Measurements from ENCODE around the gene TIPRL.
"Not testable (repeated sequence)": the region's sequence is repeated elsewhere in the genome, so short reads cannot be mapped to it uniquely, and the experiment has no call there.

TIPRL gene

DNA sequence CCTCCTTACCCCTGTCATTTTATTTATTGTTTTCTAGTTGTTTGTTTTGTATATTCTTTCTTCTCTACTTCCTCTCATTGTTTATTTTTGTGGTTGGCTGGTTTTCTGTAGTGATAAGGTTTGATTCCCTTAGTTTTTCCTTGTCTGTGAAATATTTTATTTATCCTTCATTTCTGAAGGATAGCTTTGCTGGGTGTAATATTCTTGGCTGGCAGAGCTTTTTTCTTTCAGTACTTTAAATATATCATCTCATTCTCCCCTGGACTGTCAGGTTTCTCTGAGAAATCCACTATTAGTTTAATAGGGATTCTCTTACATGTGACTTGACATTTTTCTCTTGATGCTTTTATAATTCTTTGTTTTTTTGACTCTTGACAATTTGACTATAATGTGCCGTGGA, 18.8 kb upstream of the TIPRL start:
- DNase-seq: no peak

DNA sequence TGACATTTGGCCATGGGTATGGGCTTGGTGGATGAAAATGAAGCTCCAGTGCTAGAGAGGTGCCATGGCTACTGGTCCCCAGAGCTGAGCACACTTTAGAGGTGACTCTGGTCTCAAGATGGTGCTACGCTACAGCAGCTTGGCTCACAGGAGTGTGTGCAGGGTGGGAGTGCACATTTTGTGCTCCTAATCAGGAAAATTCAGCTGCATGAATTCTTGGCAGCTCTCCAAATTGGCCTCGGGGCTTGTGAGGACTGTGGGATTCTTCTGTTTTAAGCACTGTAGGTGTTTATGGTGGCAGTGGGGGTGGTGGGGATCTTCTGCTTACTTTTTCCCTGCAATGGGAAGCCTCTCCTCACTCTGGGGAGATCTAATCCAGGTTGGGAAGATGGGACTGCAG, 17.3 kb upstream of the TIPRL start:
- DNase-seq: no peak

DNA sequence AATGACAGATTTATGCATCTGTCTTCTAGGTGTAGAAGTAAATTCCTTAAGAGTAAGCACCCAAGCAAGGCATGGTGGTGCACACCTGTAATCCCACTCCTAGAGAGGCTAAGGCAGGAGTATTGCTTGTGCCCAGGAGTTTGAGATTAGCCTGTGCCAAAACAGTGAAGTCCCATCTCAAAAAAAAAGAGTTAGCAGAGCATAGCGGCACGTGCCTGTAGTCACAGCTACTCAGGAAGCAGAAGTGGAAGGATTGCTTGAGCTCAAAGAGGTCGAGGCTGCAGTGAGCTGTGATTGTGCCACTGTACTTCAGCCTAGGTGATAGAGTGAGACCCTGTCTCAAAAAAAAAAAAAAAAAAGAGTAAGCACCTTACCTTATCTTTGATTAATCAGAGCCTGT, 15.1 kb upstream of the TIPRL start:
- DNase-seq: no peak

DNA sequence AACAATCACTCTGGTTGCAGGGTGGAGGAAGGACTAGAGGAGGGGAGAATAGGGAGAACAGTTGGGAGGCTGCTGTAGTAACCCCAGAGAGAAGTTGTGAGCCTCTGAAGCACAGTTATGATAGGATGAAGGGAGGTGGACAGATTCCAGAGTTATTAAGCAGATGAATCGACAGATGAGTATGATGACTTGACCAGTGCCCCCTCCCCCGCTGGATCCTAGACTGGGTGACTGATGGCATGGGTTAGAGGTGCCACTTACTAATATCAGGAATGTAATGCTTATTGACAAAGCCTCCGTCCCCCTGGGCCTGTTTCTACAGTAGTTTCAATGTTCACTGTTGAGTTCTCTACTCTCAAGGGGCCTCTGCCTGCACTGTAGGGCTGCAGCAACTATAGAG, 14.0 kb upstream of the TIPRL start:
- no peak for DNase-seq

DNA sequence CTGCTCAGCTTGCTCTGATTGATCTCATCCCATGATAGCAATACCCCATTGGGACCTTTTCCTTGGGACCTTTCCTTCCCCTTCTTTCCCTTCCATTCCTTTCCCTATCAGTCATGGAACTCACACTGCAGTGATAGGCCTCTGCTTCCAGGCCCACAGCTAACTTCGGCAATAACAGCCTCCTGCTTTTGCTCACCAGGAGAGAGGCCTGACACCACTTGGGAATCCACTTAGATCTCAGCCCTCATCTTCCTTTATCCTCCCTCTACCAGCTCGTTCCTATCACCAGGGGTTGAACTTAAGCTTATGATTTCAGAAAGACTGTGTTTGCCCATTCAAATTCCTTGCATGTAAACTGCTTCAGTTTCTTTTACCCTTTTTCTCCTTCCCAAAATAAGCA, 11.0 kb upstream of the TIPRL start:
- DNase-seq: no peak

DNA sequence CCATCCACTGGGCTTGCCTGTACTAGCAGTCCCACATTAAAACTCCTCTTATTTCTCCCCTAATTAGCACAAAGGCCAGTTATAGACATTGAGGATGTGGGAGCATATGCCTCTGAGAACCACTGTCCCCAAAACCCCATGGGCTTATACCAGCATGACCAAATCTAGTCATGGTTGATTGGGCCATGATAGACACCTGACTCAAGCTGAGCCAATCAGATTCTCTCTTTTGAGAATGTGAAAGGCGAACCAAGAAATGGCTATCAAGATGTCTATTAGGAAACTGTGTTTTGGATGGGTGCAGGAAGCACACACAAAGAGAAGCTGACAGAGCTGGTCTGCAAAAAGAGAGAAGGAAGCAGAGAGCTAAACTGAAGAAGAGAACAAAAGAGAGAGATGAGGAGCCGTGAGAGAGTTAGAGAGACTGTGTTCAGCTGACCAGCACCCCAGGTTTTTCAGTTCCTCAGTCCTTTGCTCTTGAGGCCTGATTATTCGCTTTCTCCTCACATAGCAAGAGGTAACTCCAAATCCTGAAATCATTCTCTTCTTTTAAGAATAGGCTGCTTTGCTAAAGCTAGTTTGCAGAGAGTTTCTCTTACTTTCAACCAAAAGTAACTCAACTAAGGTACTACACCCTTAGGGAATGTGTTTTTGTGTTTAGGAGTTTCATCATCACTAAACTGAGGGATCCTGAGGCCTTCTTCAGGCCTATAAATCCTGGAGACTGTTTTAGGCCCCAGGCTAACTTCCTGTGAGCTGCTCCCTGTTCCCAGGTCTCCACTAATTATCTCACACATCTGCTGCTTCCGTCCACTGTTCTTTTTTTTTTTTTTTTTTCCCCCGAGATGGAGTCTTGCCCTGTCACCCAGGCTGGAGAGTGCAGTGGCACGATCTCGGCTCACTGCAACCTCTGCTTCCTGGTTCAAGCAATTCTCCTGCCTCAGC, 7.9 kb upstream of the TIPRL start:
- DNase-seq: no peak

DNA sequence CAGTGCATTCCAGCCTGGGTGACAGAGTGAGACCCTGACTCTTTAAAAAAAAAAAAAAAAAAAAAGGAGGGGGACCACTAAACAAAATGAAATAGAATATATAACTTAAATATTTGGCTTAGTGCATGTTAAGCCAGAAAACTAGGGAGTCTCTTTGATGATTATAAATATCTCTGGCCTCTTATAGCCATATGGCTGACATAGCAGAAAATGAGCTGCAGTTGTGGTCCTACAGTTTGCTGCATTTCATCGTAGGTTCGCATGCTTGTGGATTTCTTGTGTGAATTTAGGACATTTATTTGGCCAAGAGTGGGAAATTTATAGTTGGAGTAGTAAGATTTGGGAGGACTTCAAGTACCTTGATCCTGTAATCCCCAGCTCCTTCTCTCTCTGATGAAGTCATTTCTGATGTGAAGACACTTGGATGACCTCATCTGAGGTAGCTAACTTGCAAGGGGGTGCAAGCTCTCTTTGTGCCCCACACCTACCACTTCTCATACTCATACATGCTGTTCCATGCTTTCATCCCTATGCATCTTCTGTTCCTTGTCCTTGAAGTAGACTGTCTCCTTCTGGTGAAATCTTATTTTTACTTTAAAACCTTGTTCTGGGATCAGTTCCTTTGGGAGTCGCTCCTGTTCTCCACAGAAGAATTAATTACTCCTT, 6.4 kb upstream of the TIPRL start:
- no peak for DNase-seq

DNA sequence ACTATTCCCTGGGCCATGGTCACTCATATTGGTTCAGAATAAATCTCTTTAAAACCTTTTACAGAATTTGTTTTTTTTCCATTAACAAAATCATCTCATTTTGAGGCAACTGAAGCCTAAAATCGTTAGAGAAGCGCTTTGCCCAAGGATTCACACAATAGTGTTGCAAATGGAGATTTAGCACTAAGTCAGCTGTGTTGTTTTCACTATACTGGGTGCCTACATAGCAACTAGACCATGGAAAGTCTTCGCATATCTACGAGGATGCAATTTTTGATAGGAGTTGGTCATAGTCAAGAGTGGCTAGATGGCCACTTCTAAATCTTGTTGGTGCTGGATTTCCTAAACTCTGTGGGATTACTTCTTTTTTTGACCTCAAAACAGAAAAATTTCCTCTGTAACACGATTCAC, 530 bp upstream of the TIPRL start:
- DNase-seq: no peak

DNA sequence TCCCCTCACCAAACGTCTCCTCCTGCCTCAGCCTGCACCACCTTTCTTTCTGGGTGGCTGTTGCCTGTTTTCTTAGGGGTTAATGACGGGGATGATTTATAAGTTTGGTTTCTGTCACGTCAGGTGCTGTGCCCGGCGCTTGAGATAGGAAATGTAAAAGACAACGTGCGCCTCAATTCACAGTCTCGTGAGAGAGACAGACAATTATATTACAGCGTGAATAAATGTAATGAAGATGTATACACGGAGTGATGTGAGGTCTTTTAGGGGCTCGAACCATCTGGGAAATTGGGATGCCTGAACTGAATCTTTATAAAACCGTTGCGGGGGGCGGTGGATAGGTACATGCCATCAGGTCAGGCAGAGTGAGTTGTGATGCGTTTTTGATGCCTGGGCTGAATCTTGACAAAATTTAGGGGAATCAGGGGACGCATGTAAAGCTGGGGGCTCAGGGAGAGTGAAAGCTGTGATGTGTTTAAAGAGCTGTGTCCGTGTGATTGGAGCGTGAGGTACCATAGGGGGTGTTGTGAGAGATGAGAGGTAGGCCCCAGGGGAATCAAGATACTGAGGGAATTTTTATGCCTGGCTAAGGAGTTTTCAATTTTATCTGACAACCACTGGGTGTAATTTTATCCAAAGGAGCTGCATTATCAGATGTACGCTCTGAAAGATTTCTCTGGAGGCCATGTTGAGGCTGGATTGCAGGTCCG, 831 bp downstream of the TIPRL start:
- no peak for DNase-seq

DNA sequence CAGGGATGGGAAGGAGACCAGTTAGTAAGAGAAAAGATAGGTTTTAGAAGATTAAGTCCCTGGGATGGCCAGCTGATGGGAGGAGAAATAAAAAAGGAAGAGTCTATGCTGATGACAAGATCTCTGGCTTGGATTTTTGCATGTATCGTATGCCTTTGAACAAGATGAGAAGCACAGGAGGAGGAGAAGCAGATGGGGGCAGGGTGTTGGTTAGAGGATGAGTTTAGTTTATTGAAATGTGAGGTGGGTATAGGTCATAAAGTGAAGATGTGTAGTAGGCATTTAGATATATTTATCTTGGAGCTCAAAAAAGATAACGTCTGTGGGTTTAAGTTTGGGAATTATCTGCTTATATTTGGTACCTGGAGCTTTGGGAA, 1.4 kb downstream of the TIPRL start:
- DNase-seq: no peak

DNA sequence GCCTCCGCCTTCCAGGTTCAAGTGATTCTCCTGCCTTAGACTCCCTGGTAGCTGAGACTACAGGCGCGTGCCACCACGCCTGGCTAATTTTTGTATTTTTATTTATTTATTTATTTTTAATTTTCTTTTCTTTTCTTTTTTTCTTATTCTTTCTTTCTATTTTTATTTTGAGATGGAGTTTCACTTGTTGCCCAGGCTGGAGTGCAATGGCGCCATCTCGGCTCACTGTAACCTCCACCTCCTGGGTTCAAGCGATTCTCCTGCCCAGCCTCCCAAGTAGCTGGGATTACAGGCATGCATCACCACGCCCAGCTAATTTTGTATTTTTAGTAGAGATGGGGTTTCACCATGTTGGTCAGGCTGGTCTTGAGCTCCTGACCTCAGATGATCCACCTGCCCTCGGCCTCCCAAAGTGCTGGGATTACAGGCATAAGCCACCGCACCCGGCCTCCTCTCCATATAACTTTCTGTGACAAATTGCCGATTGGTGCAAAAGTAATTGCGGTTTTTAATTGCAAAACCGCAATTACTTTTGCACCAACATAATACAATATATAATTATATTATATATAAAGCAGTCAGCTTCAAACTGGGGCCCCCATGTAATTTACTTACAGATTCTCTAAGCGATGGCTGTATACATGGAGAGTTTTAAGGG, 2.4 kb downstream of the TIPRL start:
- DNase-seq: not testable (repeated sequence)

DNA sequence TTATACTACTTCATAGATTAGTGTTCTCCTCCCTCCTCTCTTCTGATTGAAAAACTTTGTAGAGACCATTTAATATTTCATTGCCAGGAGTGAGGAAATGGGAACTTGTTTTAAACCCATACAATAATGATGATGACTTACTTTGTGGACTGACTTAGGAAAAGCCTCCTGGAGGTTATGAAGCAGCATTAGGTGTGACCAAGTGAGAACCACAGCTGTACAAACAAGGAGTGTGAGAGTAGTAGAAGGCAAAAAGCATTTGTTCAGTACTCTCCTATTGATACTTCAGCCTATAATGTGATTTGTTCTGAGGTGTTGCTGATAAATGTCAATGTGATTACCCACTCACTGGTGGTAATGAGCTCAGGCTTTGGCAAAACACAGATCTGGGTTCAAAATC, 8.4 kb downstream of the TIPRL start:
- no peak for DNase-seq

DNA sequence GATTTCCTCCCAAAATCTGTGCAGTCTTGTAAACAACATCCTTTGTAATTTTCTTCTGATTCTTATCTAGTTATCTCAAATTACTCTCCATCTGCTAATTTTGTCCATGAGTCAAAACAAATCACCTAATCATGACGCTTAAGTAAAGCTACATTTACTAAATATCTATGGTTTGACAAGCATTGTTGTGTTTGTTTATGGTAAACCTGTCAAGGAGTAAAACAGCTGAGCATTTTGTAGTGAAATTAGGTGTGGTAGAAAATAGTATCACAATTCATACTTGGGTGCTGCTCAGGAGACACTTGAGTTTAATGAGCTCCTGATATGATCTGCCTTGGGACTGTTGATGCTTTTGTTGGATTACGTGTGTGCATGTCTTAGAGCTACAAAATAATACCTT, 11.6 kb downstream of the TIPRL start:
- no peak for DNase-seq

DNA sequence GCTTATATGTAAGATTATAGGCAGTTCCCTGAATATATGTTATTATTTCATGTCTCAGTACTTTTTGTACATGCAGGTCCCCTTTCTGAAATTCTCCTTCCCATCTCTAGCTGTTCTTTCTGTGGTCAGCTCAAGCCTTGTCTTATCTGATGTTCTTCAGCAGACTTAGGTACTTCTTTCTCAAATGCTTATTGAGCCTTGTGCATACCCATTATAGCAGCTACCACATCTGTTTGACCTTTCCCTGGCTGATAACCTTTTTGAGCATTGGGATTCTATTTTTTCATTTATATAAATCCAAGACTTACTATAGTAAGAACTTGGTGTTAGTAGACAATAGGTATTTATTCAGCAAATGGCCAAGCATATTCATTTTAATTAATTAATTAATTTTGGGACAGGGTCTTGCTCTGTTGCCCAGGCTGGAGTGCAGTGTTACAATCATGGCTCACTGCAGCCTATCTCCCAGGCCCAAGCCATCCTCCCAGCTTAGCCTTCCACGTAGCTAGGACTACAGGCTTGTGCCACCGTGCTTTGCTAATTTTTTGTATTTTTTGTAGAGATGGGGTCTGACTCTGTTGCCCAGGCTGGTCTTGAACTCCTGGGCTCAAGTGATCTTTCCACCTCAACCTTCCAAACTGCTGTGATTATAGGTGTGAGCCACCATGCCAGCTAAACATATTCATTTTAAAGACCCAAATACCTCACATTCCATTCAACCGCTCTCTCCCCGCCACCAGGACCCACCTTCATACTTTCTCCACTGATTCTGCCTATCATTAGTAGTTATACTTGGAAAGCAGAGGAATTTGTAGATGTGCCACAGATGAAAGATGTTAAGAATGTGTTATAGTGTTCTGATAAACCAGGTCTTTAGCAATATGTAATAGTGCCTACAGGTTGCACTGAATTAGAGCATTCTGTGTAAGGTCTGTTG, 16.7 kb downstream of the TIPRL start:
- DNase-seq: no peak

DNA sequence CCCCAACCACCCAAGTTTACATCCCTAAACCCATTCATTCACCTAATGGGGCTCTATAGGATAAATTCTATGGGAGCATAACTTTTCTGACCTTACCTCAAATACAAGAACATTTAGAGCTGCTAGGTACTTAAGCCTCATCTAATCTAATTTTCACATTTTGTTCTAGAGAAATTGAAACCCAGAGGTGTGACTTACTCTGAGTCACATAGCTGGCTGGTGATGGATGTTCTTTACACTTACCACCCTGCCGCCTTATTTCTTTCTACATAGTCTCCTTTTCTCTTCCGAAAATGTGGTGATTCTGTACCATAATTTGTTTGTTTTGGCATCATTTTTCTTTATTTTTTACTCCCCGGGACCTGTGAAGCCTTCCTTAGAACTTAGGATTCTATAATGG, 20.3 kb downstream of the TIPRL start:
- no peak for DNase-seq

DNA sequence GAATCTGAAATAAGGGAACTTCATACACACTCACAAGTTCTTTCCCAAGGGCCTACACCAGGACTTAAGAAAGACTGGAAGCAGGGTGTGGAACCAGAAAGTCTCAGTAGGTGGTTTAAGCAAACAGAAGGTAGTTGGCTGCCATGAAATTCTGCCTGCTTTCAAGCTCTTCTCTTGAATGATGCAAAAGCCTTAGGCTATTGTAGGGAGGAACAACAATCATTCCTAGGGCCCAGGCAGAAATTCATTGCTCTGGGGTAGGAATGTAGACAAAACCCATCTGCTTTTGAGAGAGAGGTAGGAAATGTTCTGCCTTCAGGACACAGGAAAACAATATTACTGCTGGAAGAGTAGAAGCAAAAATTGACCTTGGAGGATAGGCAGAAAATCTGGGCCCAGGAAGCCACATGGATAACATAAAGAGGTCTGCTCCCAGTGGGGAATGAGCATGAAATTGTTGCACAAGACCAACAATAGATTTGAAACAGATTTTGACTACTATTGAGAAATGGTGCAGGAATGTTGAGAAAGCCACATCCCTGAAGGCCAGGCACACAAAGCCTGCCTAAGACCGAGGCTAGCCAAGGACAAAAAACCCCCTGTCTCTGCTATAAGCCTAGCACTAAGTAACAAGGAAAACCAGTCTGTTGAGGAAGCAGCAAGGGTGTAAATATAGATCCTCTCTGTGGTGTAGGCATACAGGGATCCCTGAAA, 24.3 kb downstream of the TIPRL start:
- DNase-seq: no peak

DNA sequence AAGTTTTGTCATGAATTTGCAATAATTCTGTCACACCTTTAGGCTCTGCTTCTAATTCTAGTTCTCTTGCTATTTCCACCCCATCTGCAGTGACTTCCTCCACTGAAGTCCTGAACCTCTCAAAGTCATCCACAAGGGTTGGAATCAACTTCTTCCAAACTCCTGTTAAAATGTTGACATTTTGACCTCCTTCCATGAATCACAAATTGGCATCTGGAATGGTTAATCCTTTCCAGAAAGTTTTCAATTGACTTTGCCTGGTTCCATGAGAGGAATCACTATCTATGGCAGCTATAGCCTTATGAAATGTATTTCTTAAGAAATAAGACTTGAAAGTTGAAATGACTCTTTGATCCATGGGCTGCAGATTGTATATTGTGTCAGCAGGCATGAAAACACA, 27.3 kb downstream of the TIPRL start:
- no peak for DNase-seq

DNA sequence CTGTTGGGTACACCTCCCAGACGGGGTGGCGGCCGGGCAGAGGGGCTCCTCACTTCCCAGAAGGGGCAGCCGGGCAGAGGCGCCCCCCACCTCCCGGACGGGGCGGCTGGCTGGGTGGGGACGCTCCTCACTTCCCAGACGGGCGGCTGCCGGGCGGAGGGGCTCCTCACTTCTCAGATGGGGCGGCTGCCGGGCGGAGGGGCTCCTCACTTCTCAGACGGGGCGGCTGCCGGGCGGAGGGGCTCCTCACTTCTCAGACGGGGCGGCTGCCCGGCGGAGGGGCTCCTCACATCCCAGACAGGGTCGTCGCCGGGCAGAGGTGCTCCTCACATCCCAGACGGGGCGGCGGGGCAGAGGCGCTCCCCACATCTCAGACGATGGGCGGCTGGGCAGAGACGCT, 28.9 kb downstream of the TIPRL start:
- DNase-seq: not testable (repeated sequence)

DNA sequence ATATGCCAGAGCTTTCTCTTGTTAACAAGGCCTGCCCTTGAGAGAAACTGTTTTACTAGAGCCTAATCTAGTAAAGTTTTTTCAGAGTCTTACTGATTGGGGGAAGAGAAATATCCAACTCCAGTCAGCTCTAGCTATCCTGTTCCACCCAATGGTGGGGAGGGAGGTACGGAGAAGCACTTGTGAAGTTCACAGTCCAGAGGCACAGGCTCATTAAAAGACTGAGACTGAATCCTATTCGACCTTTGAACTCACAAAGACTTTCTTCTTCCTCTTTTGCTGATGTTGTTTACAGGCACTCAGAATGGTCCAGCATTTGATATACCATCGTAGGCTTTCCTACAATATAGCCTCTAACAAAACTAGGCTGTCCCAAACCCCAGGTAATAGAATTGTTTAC, 31.6 kb downstream of the TIPRL start:
- no peak for DNase-seq

DNA sequence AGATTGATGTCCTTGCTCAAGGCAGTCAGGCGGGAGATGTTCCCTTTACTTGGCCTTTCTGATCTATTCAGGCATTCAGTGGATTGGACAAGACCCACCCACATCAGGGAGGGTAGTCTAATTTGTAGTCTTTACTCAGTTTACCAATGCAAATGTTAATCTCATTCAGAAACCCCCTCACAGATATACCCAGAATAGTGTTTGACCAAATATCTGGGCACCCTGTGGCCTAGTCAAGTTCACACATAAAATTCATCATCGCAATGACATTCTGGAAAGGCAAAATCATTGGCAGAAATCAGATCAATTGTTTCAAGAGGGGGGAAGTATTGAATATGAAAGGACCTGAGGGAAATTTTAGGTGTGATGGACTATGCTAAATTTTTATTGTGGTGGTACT, 34.6 kb downstream of the TIPRL start:
- DNase-seq: no peak

DNA sequence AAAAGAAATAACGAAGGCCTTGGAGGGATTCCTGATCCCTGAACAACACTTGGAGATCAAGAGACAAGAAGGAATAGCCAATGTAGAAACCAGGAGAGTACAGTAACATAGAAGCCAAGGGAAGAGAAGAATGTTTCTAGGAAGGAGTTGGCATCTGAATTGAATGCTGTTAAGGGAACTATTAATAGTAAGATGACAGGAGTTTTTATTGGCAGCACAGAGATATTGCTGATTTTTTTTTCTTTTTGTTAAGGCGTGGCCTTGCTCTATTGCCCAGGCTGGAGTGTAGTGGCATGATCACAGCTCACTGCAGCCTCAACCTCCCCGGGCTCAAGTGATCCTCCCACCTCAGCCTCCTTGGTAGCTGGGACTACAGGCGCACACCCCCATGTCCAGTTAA, 37.4 kb downstream of the TIPRL start:
- no peak for DNase-seq

DNA sequence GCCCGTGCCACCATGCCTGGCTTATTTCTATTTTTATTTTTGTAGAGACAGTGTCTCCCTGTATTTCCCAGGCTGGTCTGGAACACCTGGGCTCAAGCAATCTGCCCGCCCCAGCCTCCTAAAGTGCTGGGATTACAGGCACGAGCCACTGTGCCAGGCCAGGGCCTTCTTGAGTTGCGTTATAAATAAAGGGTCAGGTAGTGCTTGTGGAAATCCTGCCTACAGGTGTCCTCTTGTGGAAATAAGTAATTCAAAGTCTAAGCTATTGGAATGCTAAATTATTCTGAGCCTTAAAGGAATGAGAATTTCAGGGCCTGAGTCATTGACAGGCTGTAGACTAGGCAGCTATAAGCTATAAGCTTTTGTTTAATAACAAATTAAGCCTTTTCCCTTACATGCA, 38.9 kb downstream of the TIPRL start:
- no peak for DNase-seq
